ENCODE data around the gene FNIP2. TPM values are rescaled to one million over a fixed set of nuclear protein-coding genes. Genes with fewer than 3 reads are reported as not detected.

Gene FNIP2
- total RNA-seq, 2 donors from 2014 or later: 31.1 to 39.8 TPM

- Histone ChIP-seq H3K27ac (peak overlapping the region; percentile 50 to 62), H3K9me3 (no peaks in the 10 kb centered on the region), H3K36me3 (no peaks in the 10 kb centered on the region), H3K27me3 (replicated peaks; ENCODE audit: insufficient read depth) (no peaks in the 10 kb centered on the region), H3K4me1 (replicated peaks) (peaks cover 10% of the 10 kb centered on the region), H3K4me3 (no peak overlapping the region)
- intact Hi-C loops (cut with DNase I): no loop called here
- no peak for DNase-seq (ENCODE audit: low spot score)
- no peak for TF ChIP-seq POLR2AphosphoS5 (IDR thresholded peaks at IDR 0.05)
- TF ChIP-seq, protein P1, sequence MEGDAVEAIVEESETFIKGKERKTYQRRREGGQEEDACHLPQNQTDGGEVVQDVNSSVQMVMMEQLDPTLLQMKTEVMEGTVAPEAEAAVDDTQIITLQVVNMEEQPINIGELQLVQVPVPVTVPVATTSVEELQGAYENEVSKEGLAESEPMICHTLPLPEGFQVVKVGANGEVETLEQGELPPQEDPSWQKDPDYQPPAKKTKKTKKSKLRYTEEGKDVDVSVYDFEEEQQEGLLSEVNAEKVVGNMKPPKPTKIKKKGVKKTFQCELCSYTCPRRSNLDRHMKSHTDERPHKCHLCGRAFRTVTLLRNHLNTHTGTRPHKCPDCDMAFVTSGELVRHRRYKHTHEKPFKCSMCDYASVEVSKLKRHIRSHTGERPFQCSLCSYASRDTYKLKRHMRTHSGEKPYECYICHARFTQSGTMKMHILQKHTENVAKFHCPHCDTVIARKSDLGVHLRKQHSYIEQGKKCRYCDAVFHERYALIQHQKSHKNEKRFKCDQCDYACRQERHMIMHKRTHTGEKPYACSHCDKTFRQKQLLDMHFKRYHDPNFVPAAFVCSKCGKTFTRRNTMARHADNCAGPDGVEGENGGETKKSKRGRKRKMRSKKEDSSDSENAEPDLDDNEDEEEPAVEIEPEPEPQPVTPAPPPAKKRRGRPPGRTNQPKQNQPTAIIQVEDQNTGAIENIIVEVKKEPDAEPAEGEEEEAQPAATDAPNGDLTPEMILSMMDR (IDR thresholded peaks at IDR 0.05): no peak
- TF ChIP-seq POLR2A (IDR thresholded peaks at IDR 0.05): no peak
- 86% methylated on average over 2 of the region's 2 CpGs for WGBS
Observed at GRCh38 chr4:158812133-158812532, 43.3 kb downstream of the FNIP2 start.

DNA sequence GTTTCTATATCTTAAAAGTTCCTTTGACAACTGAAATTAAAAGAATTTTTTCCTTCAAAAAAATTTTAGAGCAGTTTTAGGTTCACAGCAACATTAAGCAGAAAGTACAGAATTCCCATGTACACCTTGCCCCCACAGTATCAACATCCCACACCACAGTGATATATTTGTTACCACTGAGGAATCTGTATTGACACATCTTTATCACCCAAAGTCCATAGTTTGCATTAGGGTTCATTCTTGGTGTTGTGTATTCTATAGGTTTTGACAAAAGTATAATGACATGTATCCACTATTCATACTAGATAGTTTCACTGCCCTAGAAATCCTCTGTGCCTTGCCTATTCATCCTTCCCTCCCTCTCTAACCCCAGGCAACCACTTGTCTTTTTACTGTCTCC lies 43.7 kb downstream of the FNIP2 start:
- H3K27me3 ChIP-seq (replicated peaks; ENCODE audit: insufficient read depth): no peaks in the 10 kb centered on the region
- H3K4me1 ChIP-seq (replicated peaks): peaks cover 10% of the 10 kb centered on the region
- H3K27ac ChIP-seq: no peak overlapping the region
- no peak for DNase-seq (ENCODE audit: low spot score)
- TF ChIP-seq POLR2A (IDR thresholded peaks at IDR 0.05) (no peak), POLR2AphosphoS5 (IDR thresholded peaks at IDR 0.05) (no peak)
- TF ChIP-seq, protein P1 (IDR thresholded peaks at IDR 0.05): no peak
- intact Hi-C loops (cut with DNase I): no loop called here
- H3K36me3 ChIP-seq: no peaks in the 10 kb centered on the region
- H3K4me3 ChIP-seq: no peak overlapping the region
- H3K9me3 ChIP-seq: no peaks in the 10 kb centered on the region

GRCh38 chr4:158813113-158813512 lies 44.3 kb downstream of the FNIP2 start:
- Histone ChIP-seq H3K9me3 (no peaks in the 10 kb centered on the region), H3K4me3 (no peak overlapping the region), H3K27ac (no peak overlapping the region), H3K27me3 (replicated peaks; ENCODE audit: insufficient read depth) (no peaks in the 10 kb centered on the region), H3K4me1 (replicated peaks) (peaks cover 10% of the 10 kb centered on the region), H3K36me3 (no peaks in the 10 kb centered on the region)
- 97% methylated on average over 3 of the region's 3 CpGs for WGBS
- intact Hi-C loops (cut with DNase I): no loop called here
- no peak for TF ChIP-seq POLR2A (IDR thresholded peaks at IDR 0.05)
- TF ChIP-seq POLR2AphosphoS5 (IDR thresholded peaks at IDR 0.05): no peak
- TF ChIP-seq, protein P1 (IDR thresholded peaks at IDR 0.05): no peak
- DNase-seq (ENCODE audit: low spot score): no peak

GRCh38 chr4:158814207-158814606 lies 45.4 kb downstream of the FNIP2 start:
- no peak overlapping the region for H3K27ac ChIP-seq
- TF ChIP-seq, protein P1 (IDR thresholded peaks at IDR 0.05): no peak
- TF ChIP-seq POLR2A (IDR thresholded peaks at IDR 0.05): no peak
- TF ChIP-seq POLR2AphosphoS5 (IDR thresholded peaks at IDR 0.05): no peak
- no peaks in the 10 kb centered on the region for H3K27me3 ChIP-seq (replicated peaks; ENCODE audit: insufficient read depth)
- WGBS: 38% methylated on average over 3 of the region's 3 CpGs
- no peaks in the 10 kb centered on the region for H3K9me3 ChIP-seq
- intact Hi-C loops (cut with DNase I): no loop called here
- H3K4me1 ChIP-seq (replicated peaks): peaks cover 10% of the 10 kb centered on the region
- no peaks in the 10 kb centered on the region for H3K36me3 ChIP-seq
- no peak for DNase-seq (ENCODE audit: low spot score)
- H3K4me3 ChIP-seq: no peak overlapping the region

DNA sequence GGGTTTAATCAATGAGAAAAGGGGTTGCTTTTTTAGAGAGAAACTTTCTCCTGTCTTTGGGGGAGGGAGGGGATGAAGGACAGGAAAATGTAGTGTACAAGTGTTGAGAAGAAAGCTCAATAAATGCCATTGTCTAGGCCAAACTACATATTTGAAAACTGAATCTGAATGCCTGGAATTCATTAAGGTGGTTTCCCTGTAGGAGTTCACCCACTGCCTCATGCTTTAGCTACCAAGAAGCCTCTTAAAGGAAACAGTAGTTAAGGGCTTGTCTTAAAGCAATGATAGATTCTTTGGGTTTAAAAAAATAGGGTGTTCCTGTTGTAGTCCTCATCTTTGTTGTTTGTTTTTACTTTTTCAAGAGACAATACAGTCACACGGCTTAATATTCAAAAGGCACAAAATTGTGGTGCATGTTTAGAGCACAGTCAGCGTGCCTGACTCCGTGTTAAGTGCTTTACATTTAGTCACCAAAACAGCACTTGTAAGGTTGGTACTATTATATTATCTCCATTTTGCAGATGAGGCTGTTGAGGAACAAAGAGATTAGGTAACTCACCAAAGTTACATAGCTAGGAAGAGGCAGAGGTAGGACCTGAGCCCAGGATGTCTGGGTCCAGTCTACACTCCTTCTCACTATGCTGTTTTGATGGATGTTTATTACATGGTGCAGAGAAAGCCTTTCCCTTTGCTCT lies 46.0 kb downstream of the FNIP2 start:
- TF ChIP-seq POLR2AphosphoS5 (IDR thresholded peaks at IDR 0.05) (no peak), POLR2A (IDR thresholded peaks at IDR 0.05) (no peak)
- TF ChIP-seq, protein P1 (IDR thresholded peaks at IDR 0.05): no peak
- no peak for DNase-seq (ENCODE audit: low spot score)
- WGBS: 78% methylated on average over 3 of the region's 3 CpGs
- H3K27me3 ChIP-seq (replicated peaks; ENCODE audit: insufficient read depth): no peaks in the 10 kb centered on the region
- H3K9me3 ChIP-seq: no peaks in the 10 kb centered on the region
- H3K4me1 ChIP-seq (replicated peaks): peaks cover 10% of the 10 kb centered on the region
- H3K27ac ChIP-seq: no peak overlapping the region
- H3K4me3 ChIP-seq: no peak overlapping the region
- intact Hi-C loops (cut with DNase I): no loop called here
- H3K36me3 ChIP-seq: no peaks in the 10 kb centered on the region

Measured in prostate gland (tissue), 2 donors.